UCSD-AML1 (cell line): ENCODE data around the gene SOX30.

Experiments
- DNase-seq: peaks from one replicate; lab custom pipeline; 2025; ENCODE audit not compliant: unreplicated experiment; lab: John Stamatoyannopoulos, UW

Gene SOX30

GRCh38 chr5:157578079-157578780 is 74.0 kb downstream of the SOX30 start:
- DNase-seq, result no peak

GRCh38 chr5:157576678-157577077 is 75.6 kb downstream of the SOX30 start:
- DNase-seq, result no peak
